ENCODE data around the gene ATAD2B.

Gene ATAD2B

GRCh38 chr2:23713351-23713750 is 213.6 kb downstream of the ATAD2B start:
- Histone ChIP-seq H3K9ac (ENCODE audit: low read length) (no peak overlapping the region), H3K4me2 (ENCODE audit: low read length) (no peak overlapping the region), H3K9me3 (ENCODE audit: insufficient read depth, low read length) (no peaks in the 10 kb centered on the region), H3K4me1 (ENCODE audit: low read length) (no peaks in the 10 kb centered on the region), H3K4me3 (ENCODE audit: low read length) (no peak overlapping the region), H3K27me3 (ENCODE audit: low read depth, low read length) (no peaks in the 10 kb centered on the region), H3K79me2 (ENCODE audit: low read length) (no peaks in the 10 kb centered on the region), H4K20me1 (ENCODE audit: insufficient read depth, low read length) (no peaks in the 10 kb centered on the region), H3K27ac (ENCODE audit: low read length) (no peak overlapping the region), H3K36me3 (replicated peaks; ENCODE audit: low read depth, low read length) (no peaks in the 10 kb centered on the region), H2AFZ (ENCODE audit: low read depth, low read length) (no peak overlapping the region)
- TF ChIP-seq CTCF (IDR thresholded peaks at IDR 0.05; ENCODE audit: low read depth, low read length) = no peak
- TF ChIP-seq EZH2phosphoT487 (IDR thresholded peaks at IDR 0.05; ENCODE audit: low read depth) = no peak

GRCh38 chr2:23712756-23713151 is 214.2 kb downstream of the ATAD2B start:
- H3K9me3 ChIP-seq (ENCODE audit: insufficient read depth, low read length) = no peaks in the 10 kb centered on the region
- H3K27ac ChIP-seq (ENCODE audit: low read length) = no peak overlapping the region
- H3K4me1 ChIP-seq (ENCODE audit: low read length) = no peaks in the 10 kb centered on the region
- TF ChIP-seq CTCF (IDR thresholded peaks at IDR 0.05; ENCODE audit: low read depth, low read length) (no peak), EZH2phosphoT487 (IDR thresholded peaks at IDR 0.05; ENCODE audit: low read depth) (no peak)
- no peaks in the 10 kb centered on the region for H3K79me2 ChIP-seq (ENCODE audit: low read length)
- H3K27me3 ChIP-seq (ENCODE audit: low read depth, low read length) = no peaks in the 10 kb centered on the region
- H3K4me3 ChIP-seq (ENCODE audit: low read length) = no peak overlapping the region
- no peaks in the 10 kb centered on the region for H3K36me3 ChIP-seq (replicated peaks; ENCODE audit: low read depth, low read length)
- no peak overlapping the region for H3K9ac ChIP-seq (ENCODE audit: low read length)
- H3K4me2 ChIP-seq (ENCODE audit: low read length) = no peak overlapping the region
- no peaks in the 10 kb centered on the region for H4K20me1 ChIP-seq (ENCODE audit: insufficient read depth, low read length)
- H2AFZ ChIP-seq (ENCODE audit: low read depth, low read length) = no peak overlapping the region

- H3K4me1 ChIP-seq (ENCODE audit: low read length) = no peaks in the 10 kb centered on the region
- no peak overlapping the region for H3K9ac ChIP-seq (ENCODE audit: low read length)
- no peaks in the 10 kb centered on the region for H3K79me2 ChIP-seq (ENCODE audit: low read length)
- no peaks in the 10 kb centered on the region for H3K36me3 ChIP-seq (replicated peaks; ENCODE audit: low read depth, low read length)
- H2AFZ ChIP-seq (ENCODE audit: low read depth, low read length) = no peak overlapping the region
- H3K27me3 ChIP-seq (ENCODE audit: low read depth, low read length) = no peaks in the 10 kb centered on the region
- TF ChIP-seq CTCF (IDR thresholded peaks at IDR 0.05; ENCODE audit: low read depth, low read length) = no peak
- TF ChIP-seq EZH2phosphoT487 (IDR thresholded peaks at IDR 0.05; ENCODE audit: low read depth) = no peak
- H3K9me3 ChIP-seq (ENCODE audit: insufficient read depth, low read length) = no peaks in the 10 kb centered on the region
- no peak overlapping the region for H3K4me3 ChIP-seq (ENCODE audit: low read length)
- H3K27ac ChIP-seq (ENCODE audit: low read length) = no peak overlapping the region
- no peak overlapping the region for H3K4me2 ChIP-seq (ENCODE audit: low read length)
- no peaks in the 10 kb centered on the region for H4K20me1 ChIP-seq (ENCODE audit: insufficient read depth, low read length)
Observed at GRCh38 chr2:23711979-23712755, 214.8 kb downstream of the ATAD2B start.

- TF ChIP-seq CTCF (IDR thresholded peaks at IDR 0.05; ENCODE audit: low read depth, low read length) (no peak), EZH2phosphoT487 (IDR thresholded peaks at IDR 0.05; ENCODE audit: low read depth) (no peak)
- no peaks in the 10 kb centered on the region for H3K79me2 ChIP-seq (ENCODE audit: low read length)
- H3K27ac ChIP-seq (ENCODE audit: low read length) = no peak overlapping the region
- H3K4me2 ChIP-seq (ENCODE audit: low read length) = no peak overlapping the region
- no peak overlapping the region for H3K9ac ChIP-seq (ENCODE audit: low read length)
- no peak overlapping the region for H2AFZ ChIP-seq (ENCODE audit: low read depth, low read length)
- H3K4me1 ChIP-seq (ENCODE audit: low read length) = no peaks in the 10 kb centered on the region
- no peak overlapping the region for H3K4me3 ChIP-seq (ENCODE audit: low read length)
- no peaks in the 10 kb centered on the region for H3K9me3 ChIP-seq (ENCODE audit: insufficient read depth, low read length)
- H4K20me1 ChIP-seq (ENCODE audit: insufficient read depth, low read length) = no peaks in the 10 kb centered on the region
- H3K27me3 ChIP-seq (ENCODE audit: low read depth, low read length) = no peaks in the 10 kb centered on the region
- no peaks in the 10 kb centered on the region for H3K36me3 ChIP-seq (replicated peaks; ENCODE audit: low read depth, low read length)
Observed at GRCh38 chr2:23709311-23709710, 217.6 kb downstream of the ATAD2B start.
